Measurements from ENCODE around the gene SULT2B1.

- TF ChIP-seq CTCF (IDR thresholded peaks at IDR 0.05) (peak in 1 of 5 experiments; percentile 14), POLR2A (IDR thresholded peaks at IDR 0.05) (no peak), EP300 (IDR thresholded peaks at IDR 0.05) (peak in 1 of 2 donors; percentile 28)
These were observed 78.5 kb downstream of the SULT2B1 start for GRCh38 chr19:48630296-48631063.
